ENCODE measurements around the gene LRRC1. TPM values are rescaled to one million over a fixed set of nuclear protein-coding genes. Genes with fewer than 3 reads are reported as not detected.

The LRRC1 gene
- total and polyA plus RNA-seq, 2 of the 8 experiments (the other 6 are each of a cell fraction or from before 2014, with no cell fraction given): 6.7 to 15.9 TPM

DNA sequence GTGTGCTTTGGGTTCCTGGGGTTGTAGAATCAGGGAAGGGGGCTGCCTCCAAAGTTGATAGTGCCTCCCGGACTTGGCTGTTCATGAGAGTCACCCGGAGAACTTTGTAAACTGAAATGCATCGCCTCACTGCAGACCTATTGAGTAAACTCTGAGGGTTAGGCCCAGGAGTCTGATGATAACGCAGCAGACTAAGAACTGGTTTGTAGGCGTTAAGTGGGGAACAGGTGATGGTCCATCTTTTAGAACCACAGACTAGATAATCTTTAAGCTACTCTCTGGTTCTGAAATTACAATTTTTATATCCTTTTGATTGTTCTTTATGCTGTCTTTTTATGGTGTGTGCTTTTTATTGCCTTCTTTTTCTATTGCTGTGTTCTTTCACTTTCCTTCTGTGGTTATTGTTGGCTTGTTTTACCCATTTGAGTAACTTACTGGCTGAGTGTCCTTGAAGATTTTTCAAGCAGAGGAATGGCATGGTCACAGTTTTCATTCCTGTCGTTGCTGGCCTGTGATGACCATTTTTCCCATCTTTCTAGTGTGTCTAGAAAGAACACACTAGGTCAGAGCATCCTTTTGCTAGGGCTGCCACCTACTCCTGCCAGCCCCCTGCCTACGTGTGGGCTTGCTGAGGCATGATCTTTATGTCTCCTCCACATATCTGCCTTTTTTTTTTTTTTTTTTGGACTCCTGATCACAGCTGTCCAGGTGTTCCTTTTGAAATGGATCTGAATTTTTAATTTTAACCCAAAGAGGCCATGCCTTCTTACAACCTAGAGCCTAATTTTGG lies 30.9 kb downstream of the LRRC1 start (continued):
- TF ChIP-seq CHD7 (IDR thresholded peaks at IDR 0.05; ENCODE audit: insufficient replicate concordance, low read length) (no peak), SUZ12 (IDR thresholded peaks at IDR 0.05; ENCODE audit: low read length) (no peak), FOSL1 (IDR thresholded peaks at IDR 0.05; ENCODE audit: insufficient read depth, low read depth, low read length) (no peak), JUN (IDR thresholded peaks at IDR 0.05; ENCODE audit: low read depth, low read length) (no peak), NANOG (IDR thresholded peaks at IDR 0.05; ENCODE audit: insufficient read depth, low read depth, low read length, poor library complexity, severe bottlenecking) (no peak), JUND (IDR thresholded peaks at IDR 0.05; ENCODE audit: low read length) (no peak), CTBP2 (IDR thresholded peaks at IDR 0.05; ENCODE audit: borderline replicate concordance, insufficient read depth, insufficient read length, low read length) (no peak), ASH2L (IDR thresholded peaks at IDR 0.05; ENCODE audit: low read length) (no peak), POU5F1 (IDR thresholded peaks at IDR 0.05; ENCODE audit: low read depth, low read length) (no peak), SIRT6 (IDR thresholded peaks at IDR 0.05; ENCODE audit: low read length) (no peak)
